HL-60 (cell line): ENCODE data around the gene PLPPR1.

ENCODE experiments used
- CTCF ChIP-seq: IDR thresholded peaks from one replicate; pipeline ENCODE4 v1.5.1; 2011; ENCODE audit warnings: low read length, control low read depth, inconsistent platforms; ENCODE audit not compliant: insufficient read depth
- REST ChIP-seq: IDR thresholded peaks from 2 replicates; pipeline ENCODE4 v1.6.1; 2012; ENCODE audit warnings: low read depth; ENCODE audit not compliant: insufficient replicate concordance
- SPI1 ChIP-seq: IDR thresholded peaks from 2 replicates; pipeline ENCODE4 v1.6.1; 2012; ENCODE audit warnings: low read depth, mild to moderate bottlenecking, borderline replicate concordance

GRCh38 chr9:100999906-101000544 is 28.5 kb upstream of the PLPPR1 start:
- no peak for TF ChIP-seq CTCF
- TF ChIP-seq REST: no peak
- TF ChIP-seq SPI1: no peak
